T-cell (primary cell): ENCODE data around the gene KLK13. TPM values are rescaled to one million over a fixed set of nuclear protein-coding genes. Genes with fewer than 3 reads are reported as not detected.

ENCODE experiments used
- ATAC-seq, 4 experiments: fragments of 200-7000 bp in 3 of 4; fragments of 150-1000 bp in 1 of 4; cut with Tn5 transposase; replicated peaks in 1 of 4; 1 replicate in 3 of 4; 2 replicates in 1 of 4; pipeline ENCODE4 v1.10.0; 2021; ENCODE audit warnings: moderate library complexity in 3 of 4, mild to moderate bottlenecking in 2 of 4, moderate number of reproducible peaks in 1 of 4
- CTCF ChIA-PET, 2 donors: fragments of 300-600 bp; sonication (Branson Sonifier 250); formaldehyde crosslinking; loops; one replicate each; lab custom pipeline; 2022; ENCODE audit warnings: antibody characterized with exemption in 2 of 2; lab: Charles Lee
- POLR2A ChIA-PET, 2 donors: fragments of 300-600 bp; sonication (Branson Sonifier 250); formaldehyde crosslinking; loops; one replicate each; lab custom pipeline; 2022; ENCODE audit warnings: antibody characterized with exemption in 2 of 2; lab: Charles Lee
- DNase-seq, 35 experiments: peaks; one replicate each; pipeline versions ENCODE4 v3.0.0 to v3.0.0-alpha.2; 2013 to 2023
- H3K27ac ChIP-seq: one replicate; pipeline ENCODE4 v1.5.1; 2013; ENCODE audit warnings: low read length
- H3K27me3 ChIP-seq, 2 experiments: replicated peaks in 1 of 2; 1 replicate in 1 of 2; 2 replicates in 1 of 2; pipeline versions ENCODE4 v1.6.1 to v1.7.0; 2013; ENCODE audit warnings: low read length in 1 of 2, mixed read lengths in 1 of 2; ENCODE audit not compliant: control insufficient read depth in 2 of 2, insufficient read depth in 2 of 2; ENCODE audit errors: extremely low read depth in 1 of 2
- H3K36me3 ChIP-seq, 2 donors: 1 replicate in 1 of 2; 2 replicates in 1 of 2; pipeline versions ENCODE4 v1.6.1 to v1.7.0; 2013; ENCODE audit warnings: low read length in 1 of 2; ENCODE audit not compliant: control insufficient read depth in 2 of 2, insufficient read depth in 1 of 2; ENCODE audit errors: extremely low read depth in 1 of 2
- H3K4me1 ChIP-seq, 2 experiments: 1 replicate in 1 of 2; 2 replicates in 1 of 2; pipeline versions ENCODE4 v1.6.1 to v1.7.0; 2013; ENCODE audit warnings: low read length in 2 of 2, mixed read lengths in 1 of 2; ENCODE audit not compliant: insufficient read depth in 2 of 2, control insufficient read depth in 1 of 2; ENCODE audit errors: extremely low read depth in 1 of 2
- H3K4me3 ChIP-seq, 2 donors: 1 replicate in 1 of 2; 2 replicates in 1 of 2; pipeline versions ENCODE4 v1.5.1 to v1.7.0; 2013; ENCODE audit warnings: mild to moderate bottlenecking in 2 of 2, low read length in 1 of 2, moderate library complexity in 1 of 2; ENCODE audit not compliant: control insufficient read depth in 1 of 2; ENCODE audit errors: extremely low read depth in 1 of 2
- H3K9me3 ChIP-seq: 2 replicates; pipeline ENCODE4 v1.7.0; 2013
- H3K27ac Mint-ChIP-seq, 2 donors: one replicate each; pipeline ENCODE4 v1.8.0; 2020 to 2021; ENCODE audit warnings: mild to moderate bottlenecking in 2 of 2, mixed read lengths in 2 of 2
- H3K27me3 Mint-ChIP-seq, 2 donors: one replicate each; pipeline ENCODE4 v1.8.0; 2021 to 2022; ENCODE audit warnings: mixed read lengths in 2 of 2
- H3K36me3 Mint-ChIP-seq: one replicate; pipeline ENCODE4 v1.8.0; 2021; ENCODE audit warnings: mixed read lengths
- H3K4me1 Mint-ChIP-seq, 3 donors: one replicate each; pipeline ENCODE4 v1.8.0; 2020 to 2022; ENCODE audit warnings: mixed read lengths in 3 of 3, mild to moderate bottlenecking in 1 of 3
- H3K4me3 Mint-ChIP-seq, 3 donors: one replicate each; pipeline ENCODE4 v1.8.0; 2020 to 2022; ENCODE audit warnings: mild to moderate bottlenecking in 3 of 3, mixed read lengths in 3 of 3, moderate library complexity in 3 of 3
- H3K9me3 Mint-ChIP-seq, 3 donors: one replicate each; pipeline ENCODE4 v1.8.0; 2020 to 2022; ENCODE audit warnings: mixed read lengths in 3 of 3
- whole genome bisulfite sequencing: methylation state at CpG from one replicate; pipeline ENCODE4 v1.1.5; 2013; ENCODE audit warnings: missing lambda C conversion rate; ENCODE audit not compliant: insufficient coverage; 5-methylcytosine and 5-hydroxymethylcytosine counted together
- total RNA-seq, 35 experiments: library from RNA in 6 of 35; stranded (reverse) in 6 of 35; fragments of 120-200 nt in 1 of 35; gene quantifications; one replicate each; pipeline versions ENCODE4 v1.2.1 to v1.2.4 and lab custom pipeline; 2013 to 2026

Gene KLK13
- total RNA-seq, 5 donors from 2014 or later (not counting 1 experiment from before 2014, with no cell fraction given) = not detected

DNA sequence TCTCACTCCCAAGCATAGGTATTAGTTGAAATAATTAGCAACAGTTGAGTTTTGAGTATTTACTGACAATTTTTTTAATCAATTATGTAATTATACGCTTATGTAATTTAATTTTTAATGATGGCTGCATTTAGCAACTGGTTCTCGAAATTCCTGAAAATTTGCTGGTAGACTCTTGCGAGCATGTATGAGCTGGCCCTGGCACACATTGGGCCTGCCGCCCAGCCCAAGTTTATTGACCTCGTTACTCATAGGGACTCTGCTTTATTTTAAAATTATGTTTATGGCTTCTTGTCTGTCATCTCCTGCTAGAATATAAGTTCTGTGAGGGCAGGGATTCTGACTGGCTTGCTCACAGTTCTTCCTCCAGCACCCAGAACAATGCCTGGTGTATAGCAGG is 11.1 kb upstream of the KLK13 start:
- peaks cover 6 to 9% (median 8%) of the 10 kb centered on the region in 3 donors for H3K9me3 Mint-ChIP-seq
- no peaks in the 10 kb centered on the region for H3K9me3 ChIP-seq
- peaks cover 0 to 7% of the 10 kb centered on the region in 2 experiments for H3K27me3 ChIP-seq
- DNase-seq (no peak), ATAC-seq (no peak)
- no peak overlapping the region for H3K27ac Mint-ChIP-seq
- H3K4me3 ChIP-seq = no peak overlapping the region
- H3K27me3 Mint-ChIP-seq = peaks cover 8 to 23% of the 10 kb centered on the region in 2 donors
- H3K4me1 Mint-ChIP-seq = no peaks in the 10 kb centered on the region
- H3K36me3 Mint-ChIP-seq = no peaks in the 10 kb centered on the region
- WGBS = 96% methylated on average over 3 of the region's 5 CpGs
- POLR2A ChIA-PET = no interaction called here
- H3K4me1 ChIP-seq = no peaks in the 10 kb centered on the region
- no peak overlapping the region for H3K4me3 Mint-ChIP-seq
- no peak overlapping the region for H3K27ac ChIP-seq
- no peaks in the 10 kb centered on the region for H3K36me3 ChIP-seq
- CTCF ChIA-PET = no interaction called here

- H3K27ac Mint-ChIP-seq = no peak overlapping the region
- DNase-seq (no peak), ATAC-seq (no peak)
- peaks cover 20 to 33% of the 10 kb centered on the region in 2 donors for H3K27me3 Mint-ChIP-seq
- Histone ChIP-seq H3K9me3 (no peaks in the 10 kb centered on the region), H3K4me1 (no peaks in the 10 kb centered on the region), H3K4me3 (no peak overlapping the region), H3K27ac (no peak overlapping the region), H3K36me3 (no peaks in the 10 kb centered on the region), H3K27me3 (peaks cover 2 to 13% of the 10 kb centered on the region in 2 experiments)
- no peaks in the 10 kb centered on the region for H3K36me3 Mint-ChIP-seq
- peaks cover 6 to 13% (median 9%) of the 10 kb centered on the region in 3 donors for H3K9me3 Mint-ChIP-seq
- WGBS = no CpG with 5 or more reads among the region's 4 CpGs
- peaks cover 0 to under 1% (median 0%) of the 10 kb centered on the region in 3 donors for H3K4me1 Mint-ChIP-seq
- ChIA-PET POLR2A (no interaction called here), CTCF (no interaction called here)
- H3K4me3 Mint-ChIP-seq = no peak overlapping the region
These were observed 6.2 kb upstream of the KLK13 start for GRCh38 chr19:51071095-51071405.

- Histone ChIP-seq H3K36me3 (no peaks in the 10 kb centered on the region), H3K9me3 (no peaks in the 10 kb centered on the region), H3K4me3 (no peak overlapping the region), H3K27ac (no peak overlapping the region), H3K27me3 (peaks cover 2 to 18% of the 10 kb centered on the region in 2 experiments), H3K4me1 (no peaks in the 10 kb centered on the region)
- ATAC-seq (no peak), DNase-seq (no peak)
- ChIA-PET CTCF (no interaction called here), POLR2A (no interaction called here)
- H3K27me3 Mint-ChIP-seq = peaks cover 23 to 37% of the 10 kb centered on the region in 2 donors
- peaks cover 0 to 3% (median 0%) of the 10 kb centered on the region in 3 donors for H3K4me1 Mint-ChIP-seq
- peaks cover 6 to 13% (median 9%) of the 10 kb centered on the region in 3 donors for H3K9me3 Mint-ChIP-seq
- H3K27ac Mint-ChIP-seq = no peak overlapping the region
- 80% methylated on average over 1 of the region's 5 CpGs for WGBS
- no peak overlapping the region for H3K4me3 Mint-ChIP-seq
- H3K36me3 Mint-ChIP-seq = no peaks in the 10 kb centered on the region
These were observed 5.6 kb upstream of the KLK13 start for GRCh38 chr19:51070334-51071094.

DNA sequence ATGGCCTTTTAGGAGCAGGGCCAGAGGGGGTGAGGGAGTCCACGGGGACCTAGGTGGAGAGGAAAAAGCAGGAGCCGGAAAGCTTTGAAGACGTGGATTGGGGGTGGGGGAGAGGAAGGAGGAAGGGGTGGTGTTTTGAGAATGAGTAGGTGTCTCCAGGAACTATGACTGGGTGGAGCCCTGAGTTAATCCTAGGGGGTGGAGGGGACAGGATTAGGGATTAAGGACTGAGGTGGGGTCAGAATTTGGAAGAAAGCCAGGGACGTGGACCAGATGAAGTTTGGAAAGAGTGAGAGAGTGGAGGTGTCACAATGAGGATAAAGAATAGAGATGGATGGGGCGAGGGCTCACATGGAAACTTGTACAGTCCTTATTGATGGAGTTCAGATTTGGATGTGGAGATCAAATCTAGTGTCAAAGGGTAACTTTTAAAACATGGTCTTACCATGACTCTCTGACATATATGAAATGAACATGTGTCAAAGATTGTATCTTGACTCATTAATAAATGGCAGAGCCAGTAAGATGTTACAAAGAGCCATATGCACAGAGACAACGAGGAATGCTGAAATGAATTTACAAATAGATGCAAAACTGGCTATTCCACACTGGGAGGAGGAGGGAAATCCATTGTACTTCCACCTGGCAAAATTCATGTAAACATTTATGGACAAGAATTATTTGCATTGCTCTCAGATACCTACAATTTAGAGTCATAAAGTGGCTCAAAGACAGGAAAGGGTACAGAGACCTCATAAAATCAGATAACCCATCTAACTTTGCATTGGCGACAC is 1.7 kb upstream of the KLK13 start:
- Histone ChIP-seq H3K36me3 (no peaks in the 10 kb centered on the region), H3K27ac (no peak overlapping the region), H3K27me3 (peaks cover 4 to 42% of the 10 kb centered on the region in 2 experiments), H3K4me1 (peaks cover 0 to 10% of the 10 kb centered on the region in 2 experiments), H3K4me3 (no peak overlapping the region), H3K9me3 (no peaks in the 10 kb centered on the region)
- Mint-ChIP-seq H3K27ac (no peak overlapping the region), H3K4me3 (peak overlapping the region in 1 of 3 donors; percentile 72), H3K4me1 (peaks cover 0 to 5% (median 2%) of the 10 kb centered on the region in 3 donors), H3K9me3 (peaks cover 0 to 6% (median 0%) of the 10 kb centered on the region in 3 donors), H3K27me3 (peaks cover 32 to 37% of the 10 kb centered on the region in 2 donors), H3K36me3 (no peaks in the 10 kb centered on the region)
- ChIA-PET CTCF (no interaction called here), POLR2A (no interaction called here)
- no peak for DNase-seq
- 59% methylated on average over 6 of the region's 7 CpGs for WGBS
- ATAC-seq = no peak

DNA sequence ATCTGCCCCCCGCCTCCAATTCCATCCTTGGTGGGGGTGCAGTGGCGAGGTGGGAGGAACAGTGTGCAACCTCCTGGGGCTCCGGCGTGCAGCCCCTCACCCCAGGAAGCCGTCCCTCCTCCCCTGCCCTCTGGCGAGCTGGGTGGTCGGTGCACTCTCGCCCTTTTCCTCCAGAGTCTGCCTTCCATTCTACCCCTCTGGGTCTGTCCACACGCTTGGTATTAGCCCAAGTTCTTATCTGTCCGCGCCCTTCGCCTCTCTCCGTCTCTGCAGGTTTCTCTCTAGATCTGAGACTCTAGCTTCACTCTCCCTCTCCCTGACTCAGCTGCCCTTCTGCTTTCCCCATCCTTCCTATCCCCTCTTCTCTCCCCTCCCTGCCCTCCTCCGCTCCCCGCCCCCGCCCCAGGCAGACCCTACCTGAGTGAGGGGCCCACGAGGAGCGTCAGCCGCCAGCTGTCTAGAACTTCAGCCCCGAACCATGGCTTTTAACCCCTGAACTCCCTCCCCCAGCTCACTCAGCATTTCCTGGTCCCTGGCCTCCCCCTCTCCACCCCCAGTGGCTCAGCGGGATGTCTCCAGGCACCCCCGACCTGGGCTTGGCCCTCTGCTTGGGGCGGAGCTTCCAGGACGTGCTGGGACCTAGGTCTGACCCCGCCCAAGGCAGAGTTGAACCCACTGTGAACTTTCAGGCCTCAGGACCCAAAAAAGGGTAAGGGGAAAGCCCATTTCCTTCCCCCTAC is 499 bp upstream of the KLK13 start:
- POLR2A ChIA-PET = no interaction called here
- Mint-ChIP-seq H3K9me3 (peaks cover 0 to 14% (median 0%) of the 10 kb centered on the region in 3 donors), H3K4me3 (peak overlapping the region in 2 of 3 donors; percentile 52 to 72), H3K4me1 (peaks cover 0 to 5% (median 2%) of the 10 kb centered on the region in 3 donors), H3K27ac (no peak overlapping the region), H3K27me3 (peaks cover 43 to 48% of the 10 kb centered on the region in 2 donors), H3K36me3 (no peaks in the 10 kb centered on the region)
- DNase-seq = no peak
- peak overlapping the region in 1 of 2 donors; percentile 10 for H3K4me3 ChIP-seq
- ATAC-seq = no peak
- CTCF ChIA-PET = no interaction called here
- H3K9me3 ChIP-seq = no peaks in the 10 kb centered on the region
- 15% methylated on average over 17 of the region's 25 CpGs for WGBS
- H3K36me3 ChIP-seq = no peaks in the 10 kb centered on the region
- H3K4me1 ChIP-seq = peaks cover 0 to 10% of the 10 kb centered on the region in 2 experiments
- peaks cover 4 to 43% of the 10 kb centered on the region in 2 experiments for H3K27me3 ChIP-seq
- H3K27ac ChIP-seq = no peak overlapping the region

GRCh38 chr19:51063664-51064063 is 1.2 kb downstream of the KLK13 start:
- POLR2A ChIA-PET = no interaction called here
- no peak overlapping the region for H3K27ac ChIP-seq
- WGBS = 69% methylated on average over 5 of the region's 7 CpGs
- DNase-seq = no peak
- Mint-ChIP-seq H3K27ac (no peak overlapping the region), H3K4me1 (peaks cover 0 to 5% (median 2%) of the 10 kb centered on the region in 3 donors), H3K4me3 (peak overlapping the region in 1 of 3 donors; percentile 33), H3K9me3 (peaks cover 0 to 14% (median 0%) of the 10 kb centered on the region in 3 donors), H3K36me3 (no peaks in the 10 kb centered on the region), H3K27me3 (peaks cover 51 to 56% of the 10 kb centered on the region in 2 donors)
- no peak overlapping the region for H3K4me3 ChIP-seq
- H3K27me3 ChIP-seq = peaks cover 4 to 48% of the 10 kb centered on the region in 2 experiments
- ATAC-seq = no peak
- CTCF ChIA-PET = no interaction called here
- H3K4me1 ChIP-seq = peaks cover 0 to 10% of the 10 kb centered on the region in 2 experiments
- no peaks in the 10 kb centered on the region for H3K9me3 ChIP-seq
- no peaks in the 10 kb centered on the region for H3K36me3 ChIP-seq
